ENCODE data around the gene ID4.

- TF ChIP-seq CTCF (conservative IDR thresholded peaks at IDR 0.05; ENCODE audit: low read length) (no peak), EZH2phosphoT487 (IDR thresholded peaks at IDR 0.05; ENCODE audit: borderline replicate concordance, low read depth, low read length) (no peak)
These were observed 9.9 kb upstream of the ID4 start for GRCh38 chr6:19827247-19827646.
